HG03064 (cell line): Measurements from ENCODE around the gene TBPL1.
"Not testable (repeated sequence)": the region's sequence is repeated elsewhere in the genome, so short reads cannot be mapped to it uniquely, and the experiment has no call there.

Experiments used
- ATAC-seq: cut with Tn5 transposase; IDR thresholded peaks from one replicate; pipeline ENCODE4 v1.9.1; 2021; ENCODE audit warnings: low read depth; ENCODE audit not compliant: unreplicated experiment

Gene TBPL1

DNA sequence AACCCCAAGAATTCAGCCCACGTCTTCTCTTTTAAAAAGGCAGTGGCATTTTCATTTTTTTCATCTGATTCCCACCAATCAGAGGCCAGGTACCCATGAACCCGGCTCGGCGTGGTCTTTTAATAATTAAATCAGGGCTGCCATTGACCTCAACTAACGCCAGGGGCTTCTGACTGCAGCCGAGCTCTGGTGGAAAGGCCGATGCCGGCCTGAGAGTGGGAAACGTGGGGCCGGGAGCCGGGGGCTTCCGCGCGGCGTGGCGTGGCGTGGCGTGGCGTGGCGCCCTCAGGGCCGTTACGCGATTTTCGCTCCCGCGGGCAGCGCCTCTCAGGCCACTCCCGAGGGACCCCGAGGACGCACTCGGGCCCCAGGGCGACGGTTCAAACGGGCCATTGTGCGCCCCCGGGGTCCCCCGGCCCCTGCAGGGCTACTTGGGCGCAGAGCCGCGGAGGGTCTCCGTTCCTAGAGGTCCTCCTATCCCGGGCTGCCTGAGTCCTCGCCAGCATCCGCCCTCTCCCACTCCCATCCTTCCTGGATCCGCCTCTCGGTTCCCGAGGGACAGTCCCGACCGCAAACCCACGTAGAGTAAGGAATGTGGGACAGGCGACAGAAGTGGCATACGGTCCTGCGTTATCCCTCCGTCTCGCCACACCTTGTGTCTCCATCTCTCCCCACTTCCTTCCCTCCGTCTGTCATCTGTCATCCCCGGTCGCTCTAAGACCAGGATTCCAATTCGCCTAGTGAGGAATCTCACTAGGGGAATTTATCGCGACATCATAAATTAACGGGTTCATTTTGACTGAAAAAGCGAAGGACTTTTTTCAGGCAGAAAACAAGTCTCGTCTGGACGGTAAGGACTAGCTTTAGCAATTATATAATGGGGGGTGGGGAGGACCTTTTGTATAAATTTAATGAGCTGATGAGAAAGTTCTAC, 876 bp upstream of the TBPL1 start:
- ATAC-seq: peak; percentile 49

DNA sequence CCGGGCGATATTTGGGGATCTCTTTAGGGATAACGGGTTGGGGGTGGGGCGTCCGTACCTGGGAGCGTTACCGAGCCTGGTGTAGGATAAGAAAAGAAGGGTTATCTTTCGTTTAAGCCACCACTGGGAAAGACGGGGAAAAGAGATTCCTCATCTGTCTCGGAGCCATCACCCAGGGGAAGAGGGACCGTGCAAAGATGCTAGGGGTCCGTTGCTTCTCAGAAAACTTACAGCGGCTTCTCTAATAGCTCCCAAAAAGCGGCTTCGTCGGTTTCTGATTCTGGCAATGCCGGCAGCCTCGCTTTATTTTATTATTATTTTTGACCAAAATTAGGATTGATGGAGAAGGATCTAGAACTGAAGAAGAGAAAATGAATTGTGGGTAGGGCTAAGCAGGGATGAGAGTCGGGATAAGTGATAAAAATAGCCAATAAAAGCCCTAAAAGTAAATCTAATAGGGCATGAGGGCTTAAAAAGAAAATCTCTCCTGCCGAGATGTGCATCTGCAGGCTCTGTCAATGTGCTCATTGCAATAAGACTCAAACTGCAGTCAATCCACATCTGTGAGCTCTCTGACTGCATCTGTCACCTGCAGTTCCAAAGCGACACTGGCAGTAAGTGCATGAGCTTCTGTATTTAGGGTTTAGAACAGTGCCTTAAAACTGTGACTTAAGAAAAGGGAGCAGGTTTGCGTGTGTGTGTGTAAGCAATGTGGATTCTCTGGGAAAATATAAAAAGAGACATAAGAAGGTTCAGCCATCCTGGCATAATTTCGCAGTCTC, 801 bp downstream of the TBPL1 start:
- no peak for ATAC-seq

DNA sequence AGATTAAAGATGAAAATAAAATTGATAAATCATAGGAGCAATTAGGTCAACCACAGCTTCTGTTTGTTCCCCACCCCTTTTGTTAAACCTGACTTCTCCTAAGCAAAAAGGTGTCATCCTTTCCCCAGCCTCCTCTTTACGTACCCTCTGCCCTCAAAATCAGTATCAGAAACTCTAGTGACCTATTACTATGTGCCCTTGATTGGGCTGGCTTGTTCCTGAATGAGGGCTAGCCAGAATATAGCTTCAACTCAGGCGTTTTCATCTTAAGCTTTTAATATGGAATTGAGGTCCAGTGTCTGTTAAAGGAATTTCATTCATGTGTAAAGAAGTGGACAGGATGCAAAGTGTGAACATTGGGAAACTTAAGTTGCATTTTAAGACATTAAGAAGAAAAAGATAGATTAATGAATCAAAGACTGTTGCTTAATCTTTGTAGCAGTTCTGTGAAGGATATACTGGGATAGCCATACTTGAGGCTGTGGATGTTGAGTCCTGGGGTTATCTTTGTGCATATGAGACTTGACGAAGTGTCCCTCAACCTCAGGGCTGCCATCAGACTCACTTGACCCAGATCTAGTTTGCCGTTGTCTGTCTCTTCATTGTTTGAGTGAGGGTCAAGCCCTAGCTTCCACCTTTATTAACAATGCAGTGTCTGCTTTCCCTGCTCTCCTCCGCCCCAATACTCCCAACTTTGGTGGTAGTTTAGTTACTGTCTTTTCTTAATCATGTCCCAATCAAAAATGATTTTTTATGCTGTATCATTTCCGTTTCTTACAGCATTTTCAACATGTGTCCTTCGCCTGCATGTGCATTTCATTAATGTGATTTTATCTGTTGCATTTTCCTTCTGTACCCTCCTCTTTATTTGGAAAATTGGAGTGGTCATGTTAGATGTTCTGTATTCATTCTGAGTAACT, 1.9 kb downstream of the TBPL1 start:
- ATAC-seq: no peak

DNA sequence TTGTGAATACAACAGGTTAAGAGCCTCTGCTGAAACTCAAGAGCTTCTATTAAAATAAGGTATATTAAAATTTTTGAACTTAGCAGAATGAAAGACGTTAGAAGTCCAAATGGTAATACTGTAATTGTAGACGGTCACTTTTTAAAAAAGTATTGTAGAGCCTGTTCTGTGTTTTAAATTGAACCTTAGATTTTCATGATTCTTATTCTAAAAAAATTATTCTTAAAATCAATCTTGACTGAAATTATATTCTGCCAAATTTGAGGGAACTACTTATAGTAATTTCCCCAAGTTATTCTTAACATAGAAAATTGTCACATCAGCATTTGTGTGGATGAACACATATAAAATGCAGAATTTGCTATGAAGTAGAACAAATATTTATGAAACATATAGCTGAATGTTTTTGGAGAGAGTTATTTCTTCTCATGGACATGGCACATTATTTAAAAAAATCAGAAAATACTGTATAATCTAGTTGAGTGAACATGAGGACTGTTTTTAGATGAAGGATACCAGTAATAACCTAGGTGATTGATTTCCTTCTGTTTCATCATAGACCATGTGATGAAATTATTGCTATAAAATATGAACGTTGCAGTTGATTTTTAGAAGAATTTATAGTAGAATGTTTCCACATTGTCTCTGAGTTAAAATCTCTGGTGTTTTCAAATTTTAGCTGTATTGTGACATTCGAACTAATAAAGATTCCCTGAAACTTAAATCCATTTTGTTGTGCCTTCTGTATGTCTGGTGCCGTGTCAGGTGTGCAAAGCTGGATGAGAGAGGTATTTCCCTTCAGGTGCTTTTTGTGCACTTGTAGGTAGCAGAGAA, 2.8 kb downstream of the TBPL1 start:
- ATAC-seq: no peak

DNA sequence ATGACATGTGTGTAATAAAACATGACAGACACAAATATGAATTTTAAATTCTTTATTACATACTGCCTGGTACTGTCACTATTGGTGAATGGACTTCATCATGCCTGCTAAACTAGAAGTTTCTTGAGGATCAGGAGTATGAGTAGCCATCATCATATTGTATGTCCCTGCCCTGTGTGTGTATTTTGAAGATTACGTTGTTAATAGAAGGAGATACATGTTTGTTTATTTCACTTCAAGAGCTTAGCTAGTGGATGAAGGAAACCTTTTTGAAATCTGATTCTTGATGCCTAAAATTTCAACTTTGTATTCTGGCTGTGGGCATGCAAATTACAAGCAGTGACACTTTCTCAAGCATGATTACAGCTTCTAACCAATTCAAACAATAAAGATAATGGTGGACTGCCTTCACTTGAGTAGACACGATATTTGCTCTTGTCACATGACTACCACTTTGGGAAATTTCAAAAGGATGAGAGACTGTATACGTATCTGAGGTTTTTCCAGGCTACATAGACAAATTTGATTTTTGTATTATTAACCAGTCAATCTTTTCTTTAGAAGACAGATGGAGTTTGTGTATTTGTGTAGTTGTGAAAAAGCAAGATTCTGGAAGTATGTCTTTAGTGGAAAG, 3.5 kb downstream of the TBPL1 start:
- no peak for ATAC-seq

DNA sequence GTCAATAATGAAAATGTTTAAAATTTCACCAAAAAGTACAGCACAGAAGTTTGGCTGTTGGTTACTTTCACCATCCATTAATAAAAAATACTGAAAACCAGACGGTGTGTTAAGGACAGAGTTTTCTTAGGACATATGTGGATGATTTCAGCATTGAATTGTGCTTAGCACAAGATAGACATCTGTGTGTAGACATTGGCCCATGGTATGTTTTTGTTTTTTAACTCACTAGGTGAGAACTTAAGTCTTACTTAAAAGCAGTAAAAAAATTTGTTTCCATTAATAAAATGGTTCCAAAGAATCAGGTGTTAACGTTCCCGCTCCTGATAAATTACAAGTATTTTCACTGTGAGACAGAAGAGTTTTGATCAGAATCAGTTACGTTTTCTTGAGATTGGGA, 4.2 kb downstream of the TBPL1 start:
- no peak for ATAC-seq

DNA sequence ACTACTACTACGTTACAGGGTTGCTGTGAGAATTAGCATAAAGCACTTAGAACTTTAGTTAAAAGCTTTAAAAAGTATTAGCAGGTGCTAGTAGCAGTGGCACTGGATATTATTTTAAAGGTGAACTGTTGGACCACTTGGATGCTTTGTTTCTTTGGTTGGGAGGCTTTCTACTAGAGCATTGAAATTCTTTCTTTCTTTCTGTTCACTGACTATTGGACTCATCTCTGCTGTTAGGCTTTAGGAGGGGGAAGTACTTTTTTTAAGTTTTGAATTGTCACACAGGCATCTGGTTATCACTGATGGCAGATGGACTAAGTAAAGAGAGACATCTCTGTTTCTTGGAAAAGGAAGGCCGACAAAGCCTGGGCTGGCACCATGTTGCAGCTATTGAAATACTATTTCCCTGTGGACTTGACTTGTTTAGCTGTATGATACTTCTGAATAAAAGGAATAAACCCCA, 4.8 kb downstream of the TBPL1 start:
- ATAC-seq: no peak

DNA sequence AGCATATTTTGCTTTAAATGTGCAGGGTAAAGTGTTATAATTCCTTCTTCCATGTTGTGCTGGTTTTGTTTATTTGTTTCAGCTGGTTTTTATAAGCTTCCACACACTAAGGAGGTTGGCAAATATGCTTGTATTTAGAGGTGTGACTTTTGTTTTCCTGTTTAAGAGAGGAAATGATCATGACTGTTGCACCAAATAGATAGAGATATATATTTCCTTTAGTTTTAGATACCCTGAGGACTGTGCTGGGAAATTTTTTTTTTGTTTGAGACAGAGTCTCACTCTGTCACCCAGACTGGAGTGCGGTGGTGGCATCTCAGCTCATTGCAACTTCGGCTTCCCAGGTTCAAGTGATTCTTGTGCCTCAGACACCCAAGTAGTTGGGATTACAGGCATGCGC, 5.8 kb downstream of the TBPL1 start:
- no peak for ATAC-seq

DNA sequence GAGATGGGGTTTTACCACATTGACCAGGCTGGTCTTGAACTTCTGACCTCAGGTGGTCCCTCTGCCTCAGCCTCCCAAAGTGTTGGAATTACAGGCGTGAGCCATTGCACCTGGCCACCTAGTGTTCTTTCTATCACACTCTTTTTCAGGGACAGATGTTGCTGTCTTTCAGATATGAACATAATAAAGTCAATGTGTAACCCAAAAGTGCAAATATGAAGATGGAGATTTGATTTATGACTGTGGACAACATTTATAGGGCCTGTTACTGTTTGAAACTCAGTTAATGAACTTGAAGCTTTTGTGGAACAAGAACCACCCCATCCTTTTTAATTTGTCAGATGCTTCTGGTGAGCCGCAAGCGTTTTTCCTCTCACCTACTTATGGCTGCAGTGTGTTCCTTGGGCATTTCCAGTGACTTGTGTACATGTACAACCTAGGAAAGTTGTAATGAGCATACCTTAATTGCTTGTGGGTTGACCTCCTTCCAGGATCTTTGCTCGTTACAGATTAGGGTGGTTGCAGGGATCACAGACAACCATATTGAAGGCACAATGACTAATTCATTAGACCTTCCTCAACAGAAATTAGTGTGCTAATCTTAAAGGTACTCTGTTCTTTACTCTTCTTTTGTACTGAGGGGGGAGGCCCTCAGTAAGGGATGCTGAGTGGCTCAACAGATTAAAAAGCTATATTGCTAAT, 6.8 kb downstream of the TBPL1 start:
- ATAC-seq: no peak

DNA sequence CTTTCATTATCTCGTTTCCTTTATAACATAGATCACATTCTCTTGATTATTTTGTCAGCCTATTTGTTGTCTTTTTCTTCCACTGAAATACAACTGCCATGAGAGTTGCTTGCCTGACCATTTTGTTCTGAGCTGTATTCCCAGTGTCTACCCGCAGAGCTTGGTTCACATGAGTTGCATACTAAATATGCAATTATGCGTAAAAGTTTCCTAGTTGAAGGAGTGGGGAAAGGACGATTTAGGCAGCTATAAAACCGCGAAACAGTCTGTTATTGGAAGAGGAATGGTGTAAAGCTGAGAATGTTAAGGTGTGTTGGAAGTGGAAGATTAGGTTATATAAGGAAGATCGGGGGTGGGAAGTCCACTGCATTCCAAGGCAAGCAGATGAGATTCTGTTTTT, 8.8 kb downstream of the TBPL1 start:
- ATAC-seq: no peak

DNA sequence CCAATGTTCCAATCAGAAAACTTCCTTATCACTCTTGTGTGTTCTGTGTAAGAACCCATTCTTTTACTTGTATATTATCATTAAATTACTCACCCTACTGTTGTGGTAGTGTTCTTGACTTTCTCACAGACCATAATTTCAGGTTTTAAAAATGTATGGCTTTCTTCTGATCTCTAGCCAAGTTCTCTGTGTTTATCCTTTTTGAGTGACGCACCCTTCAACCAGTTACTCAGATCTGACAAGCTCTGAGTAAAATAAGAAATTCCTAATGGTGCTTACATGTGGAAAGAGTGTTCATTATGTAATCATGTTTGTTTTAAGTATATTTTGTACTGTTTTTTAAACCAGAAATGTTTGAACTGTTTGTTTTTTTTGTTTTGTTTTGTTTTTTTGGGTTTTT, 11.0 kb downstream of the TBPL1 start:
- no peak for ATAC-seq

DNA sequence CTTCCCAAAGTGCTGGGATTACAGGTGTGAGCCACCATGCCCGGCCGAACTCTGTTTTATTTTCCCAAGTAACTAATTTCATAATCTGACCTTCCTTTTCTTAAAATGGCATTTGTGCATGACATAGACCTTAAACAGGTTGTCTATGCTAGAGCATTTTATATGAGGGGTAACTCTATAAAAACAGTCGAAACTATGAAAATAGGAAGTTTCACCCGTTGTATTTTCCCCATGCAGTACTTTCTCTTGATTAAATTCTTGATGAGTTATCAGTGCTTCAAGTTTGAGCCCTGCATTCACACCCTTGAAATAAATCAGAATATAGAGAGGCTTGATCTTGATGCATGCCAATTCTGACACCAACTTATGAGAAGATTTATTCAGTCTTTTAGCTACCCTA, 11.7 kb downstream of the TBPL1 start:
- ATAC-seq: no peak

DNA sequence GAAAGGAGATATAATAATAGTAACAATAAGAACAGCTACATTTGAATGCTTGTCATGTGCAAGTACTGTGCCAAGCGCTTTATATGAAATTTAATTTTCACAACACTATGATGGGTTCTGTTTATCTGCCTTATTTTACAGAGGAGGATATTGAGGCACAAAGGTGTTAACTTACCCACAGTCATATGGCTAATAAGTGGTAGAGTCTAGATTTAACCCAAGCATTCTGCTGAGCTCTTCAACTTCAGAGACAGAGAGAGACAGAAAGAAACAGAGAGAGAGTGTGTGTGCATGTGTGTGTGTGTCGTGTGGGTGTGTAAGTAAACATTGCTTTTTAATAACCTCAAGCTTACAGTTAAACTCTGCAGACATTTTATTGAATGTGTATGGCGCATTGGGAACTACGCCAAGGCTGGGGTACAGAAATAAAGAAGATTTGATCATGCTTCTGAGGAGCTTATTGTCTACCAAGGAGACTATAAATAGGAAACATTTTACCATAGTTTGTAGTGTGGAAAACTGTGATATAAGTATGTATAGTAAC, 12.9 kb downstream of the TBPL1 start:
- no peak for ATAC-seq

DNA sequence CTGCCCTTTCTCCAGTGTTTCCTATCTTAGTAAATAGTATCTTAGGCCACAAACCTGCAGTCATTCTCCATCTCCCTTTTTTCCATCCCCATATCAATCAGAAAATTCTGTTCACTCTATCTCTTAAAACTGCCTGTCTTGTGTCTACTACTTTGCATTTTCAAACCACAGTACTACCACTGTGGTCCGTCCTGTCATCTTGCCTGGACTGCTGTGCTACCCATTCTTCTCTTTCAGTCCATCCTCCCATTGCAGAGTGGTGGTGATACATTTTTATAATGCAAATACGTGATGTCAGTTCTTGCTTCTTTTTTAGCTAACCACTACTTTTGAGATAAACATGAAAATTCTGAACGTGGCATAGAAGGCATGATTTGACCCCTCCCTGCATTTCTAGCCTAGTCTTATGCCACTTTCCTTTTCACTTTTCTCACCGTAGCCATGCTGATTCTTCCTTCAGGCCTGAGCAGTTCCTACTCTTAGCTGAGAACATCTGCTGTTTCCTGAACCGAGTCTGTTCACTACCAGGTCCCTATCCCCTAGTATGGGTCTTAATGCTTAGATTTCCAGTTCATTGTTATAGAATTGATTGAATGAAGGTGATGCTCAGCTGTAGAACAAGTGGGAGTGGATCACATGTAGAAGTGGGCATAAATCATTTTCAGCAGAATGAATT, 13.8 kb downstream of the TBPL1 start:
- ATAC-seq: peak; percentile 87

DNA sequence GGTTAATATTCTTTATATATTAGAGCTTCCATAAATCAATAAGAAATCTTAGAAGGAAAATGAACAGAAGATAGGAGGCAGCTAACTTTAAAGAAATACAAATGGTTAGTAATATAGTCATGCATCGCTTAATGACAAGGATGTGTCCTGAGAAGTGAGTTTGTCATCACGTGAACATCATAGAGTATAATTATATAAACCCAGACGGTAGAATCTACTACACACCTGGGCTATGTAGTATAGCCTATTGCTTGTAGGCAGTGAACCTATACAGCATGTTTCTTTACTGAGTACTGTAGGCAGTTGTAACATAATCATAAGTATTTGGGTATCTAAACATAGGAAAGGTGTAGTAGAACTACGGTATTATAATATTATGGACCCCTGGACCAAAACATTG, 14.3 kb downstream of the TBPL1 start:
- no peak for ATAC-seq

DNA sequence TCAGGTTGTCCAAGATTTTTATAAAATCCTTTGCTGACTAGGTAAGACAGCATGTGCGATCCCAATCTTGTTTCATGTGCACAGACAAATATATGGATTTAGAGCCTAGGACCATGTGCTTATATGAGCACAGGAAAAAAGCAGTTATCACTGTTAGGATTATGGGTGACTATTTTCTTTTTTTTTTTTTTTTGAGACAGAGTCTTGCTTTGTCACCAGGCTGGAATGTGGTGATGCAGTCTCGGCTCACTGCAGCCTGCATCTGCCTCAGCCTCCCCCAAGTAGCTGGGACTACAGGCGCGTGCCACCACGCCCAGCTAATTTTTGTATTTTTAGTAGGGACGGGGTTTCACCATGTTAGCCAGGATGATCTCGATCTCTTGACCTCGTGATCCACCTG, 14.8 kb downstream of the TBPL1 start:
- ATAC-seq: not testable (repeated sequence)

DNA sequence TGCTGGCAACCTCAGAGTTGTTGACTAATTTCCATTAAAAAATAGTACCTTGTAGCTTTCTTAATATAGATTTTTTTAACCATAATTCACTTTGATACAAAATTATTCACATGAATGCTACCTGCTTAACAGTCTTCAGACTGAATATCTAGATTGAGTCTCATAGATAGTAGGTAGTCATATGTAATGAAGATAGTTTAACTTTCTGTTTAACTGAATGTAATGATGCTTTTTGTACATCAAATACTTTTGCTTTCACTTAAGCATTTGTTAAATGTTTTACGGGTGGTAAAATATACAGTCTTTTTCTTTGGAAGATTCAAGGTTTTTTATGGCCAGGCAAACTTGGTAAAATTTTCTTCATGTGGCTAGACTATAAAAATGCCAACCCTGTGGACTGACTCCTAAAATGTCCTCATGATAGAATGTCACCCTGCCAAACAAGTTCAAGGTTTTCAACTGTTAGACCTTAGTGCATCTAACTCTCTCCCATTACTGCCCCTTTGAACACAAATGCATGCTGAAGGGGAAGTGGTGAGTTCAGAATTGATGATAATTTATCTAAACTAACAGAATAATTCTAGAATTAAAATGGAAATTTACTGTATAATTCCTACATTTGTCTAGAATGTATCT, 16.4 kb downstream of the TBPL1 start:
- ATAC-seq: no peak
